HepG2 (cell line): ENCODE results near the gene ZNF792. TPM values are rescaled to one million over a fixed set of nuclear protein-coding genes. Genes with fewer than 3 reads are reported as not detected.

ENCODE experiments used
- ELF1 ChIP-seq: sonication (generic); formaldehyde crosslinking; IDR thresholded peaks from 2 replicates; pipeline ENCODE4 v1.4.0; 2020; ENCODE audit warnings: missing genetic modification reagents
- SOX6 ChIP-seq, 2 experiments: fragments of 450-650 bp in 1 of 2; sonication (generic) in 1 of 2; formaldehyde crosslinking in 1 of 2; IDR thresholded peaks; 2 replicates each; pipeline versions ENCODE4 v1.4.0 to v1.6.1; 2017 to 2020; ENCODE audit warnings: antibody characterized with exemption in 1 of 2, mild to moderate bottlenecking in 1 of 2, missing genetic modification reagents in 1 of 2
- SRSF9 ChIP-seq: fragments of 200-400 bp; formaldehyde crosslinking; IDR thresholded peaks from 2 replicates; pipeline ENCODE4 v1.6.1; 2018; ENCODE audit warnings: borderline replicate concordance, mild to moderate bottlenecking, low read depth, low read length; ENCODE audit not compliant: insufficient read depth, poor library complexity, severe bottlenecking
- STAT5B ChIP-seq: sonication (generic); formaldehyde crosslinking; IDR thresholded peaks from 2 replicates; pipeline ENCODE4 v1.4.0; 2020; ENCODE audit warnings: missing genetic modification reagents
- ZNF367 ChIP-seq: sonication (generic); formaldehyde crosslinking; IDR thresholded peaks from 2 replicates; pipeline ENCODE4 v1.4.0; 2020; ENCODE audit warnings: missing genetic modification reagents, borderline replicate concordance
- ZNF563 ChIP-seq: sonication (generic); formaldehyde crosslinking; IDR thresholded peaks from 2 replicates; pipeline ENCODE4 v1.8.0; 2022; ENCODE audit warnings: mild to moderate bottlenecking, moderate library complexity, missing genetic modification reagents
- polyA plus RNA-seq, 8 experiments: library from polyadenylated mRNA; depleted of rRNA in 3 of 8; stranded (reverse) in 7 of 8; unstranded in 1 of 8; fragments of >200 nt; fragmentation: Illumina TruSeq in 4 of 8; extraction: Trizol in 4 of 8; gene quantifications; 2 replicates each; pipeline versions ENCODE4 v1.2.1 to v1.2.3, GENCODE V29; 2011 to 2016; ENCODE audit warnings: low read depth in 4 of 8, missing spikeins in 1 of 8, mixed read lengths in 1 of 8; ENCODE audit not compliant: insufficient read depth in 1 of 8
- total RNA-seq, 5 experiments: library from RNA; depleted of rRNA; stranded (reverse); fragments of >200 nt; fragmentation: Illumina TruSeq; extraction: Trizol; gene quantifications; 2 replicates each; pipeline ENCODE4 v1.2.3, GENCODE V29; 2016; ENCODE audit warnings: low read depth in 1 of 5
- TF ChIP-seq, protein P1 (sequence below): sonication (generic); formaldehyde crosslinking; IDR thresholded peaks from 2 replicates; pipeline ENCODE4 v1.5.0; 2020; ENCODE audit warnings: mild to moderate bottlenecking, missing genetic modification reagents, borderline replicate concordance
- TF ChIP-seq, protein P2 (sequence below): sonication (generic); formaldehyde crosslinking; IDR thresholded peaks from 2 replicates; pipeline ENCODE4 v1.9.0; 2021; ENCODE audit warnings: missing genetic modification reagents, mild to moderate bottlenecking, borderline replicate concordance

Gene ZNF792
- total and polyA plus RNA-seq, 2 of the 13 experiments (the other 11 are each of a cell fraction or from before 2014, with no cell fraction given): 5.5 to 11.5 TPM

DNA sequence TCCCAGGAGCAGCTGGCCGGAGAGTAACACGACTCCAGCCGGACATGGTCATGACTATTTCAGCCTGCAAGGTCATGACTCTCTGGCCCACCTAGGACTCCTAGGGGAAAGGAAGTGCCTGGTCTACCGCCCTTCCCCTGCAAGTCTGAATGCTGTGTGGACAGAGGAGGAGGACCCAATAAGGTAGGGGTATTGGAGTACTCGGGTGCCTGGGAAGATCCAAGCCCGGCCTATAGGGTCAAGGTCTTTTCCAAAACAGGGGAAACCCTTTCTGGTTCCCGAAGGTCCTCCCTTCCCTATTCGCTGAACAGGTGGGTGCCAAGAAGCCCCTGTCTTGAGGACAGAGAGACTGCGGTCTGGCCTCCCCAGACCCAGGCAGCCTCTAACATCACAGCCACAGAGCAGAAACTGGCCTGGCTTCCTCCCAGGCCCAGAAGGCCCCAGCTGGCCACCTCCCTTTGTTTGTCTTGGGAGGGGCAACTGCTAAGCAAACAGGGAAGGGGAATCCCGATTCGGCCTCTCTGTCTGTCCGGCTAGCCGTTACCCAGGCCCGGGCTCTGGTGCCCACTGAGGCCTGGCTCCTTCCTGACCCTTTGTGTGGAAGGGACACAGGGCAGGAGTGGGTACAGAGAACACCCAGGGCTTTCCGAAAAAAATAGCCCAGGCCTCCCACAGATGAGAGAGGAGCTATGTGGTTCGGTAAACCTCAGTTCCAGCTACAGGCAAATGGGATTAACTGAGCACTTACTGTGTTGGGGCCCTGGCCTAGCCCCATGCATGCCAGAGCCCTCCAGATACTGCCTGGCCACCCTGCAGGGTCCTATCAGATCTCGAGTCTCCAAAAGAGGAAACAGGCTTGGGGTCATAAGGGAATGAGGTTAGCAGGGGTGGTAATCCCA lies 30.9 kb upstream of the ZNF792 start (continued):
- TF ChIP-seq, protein P1, sequence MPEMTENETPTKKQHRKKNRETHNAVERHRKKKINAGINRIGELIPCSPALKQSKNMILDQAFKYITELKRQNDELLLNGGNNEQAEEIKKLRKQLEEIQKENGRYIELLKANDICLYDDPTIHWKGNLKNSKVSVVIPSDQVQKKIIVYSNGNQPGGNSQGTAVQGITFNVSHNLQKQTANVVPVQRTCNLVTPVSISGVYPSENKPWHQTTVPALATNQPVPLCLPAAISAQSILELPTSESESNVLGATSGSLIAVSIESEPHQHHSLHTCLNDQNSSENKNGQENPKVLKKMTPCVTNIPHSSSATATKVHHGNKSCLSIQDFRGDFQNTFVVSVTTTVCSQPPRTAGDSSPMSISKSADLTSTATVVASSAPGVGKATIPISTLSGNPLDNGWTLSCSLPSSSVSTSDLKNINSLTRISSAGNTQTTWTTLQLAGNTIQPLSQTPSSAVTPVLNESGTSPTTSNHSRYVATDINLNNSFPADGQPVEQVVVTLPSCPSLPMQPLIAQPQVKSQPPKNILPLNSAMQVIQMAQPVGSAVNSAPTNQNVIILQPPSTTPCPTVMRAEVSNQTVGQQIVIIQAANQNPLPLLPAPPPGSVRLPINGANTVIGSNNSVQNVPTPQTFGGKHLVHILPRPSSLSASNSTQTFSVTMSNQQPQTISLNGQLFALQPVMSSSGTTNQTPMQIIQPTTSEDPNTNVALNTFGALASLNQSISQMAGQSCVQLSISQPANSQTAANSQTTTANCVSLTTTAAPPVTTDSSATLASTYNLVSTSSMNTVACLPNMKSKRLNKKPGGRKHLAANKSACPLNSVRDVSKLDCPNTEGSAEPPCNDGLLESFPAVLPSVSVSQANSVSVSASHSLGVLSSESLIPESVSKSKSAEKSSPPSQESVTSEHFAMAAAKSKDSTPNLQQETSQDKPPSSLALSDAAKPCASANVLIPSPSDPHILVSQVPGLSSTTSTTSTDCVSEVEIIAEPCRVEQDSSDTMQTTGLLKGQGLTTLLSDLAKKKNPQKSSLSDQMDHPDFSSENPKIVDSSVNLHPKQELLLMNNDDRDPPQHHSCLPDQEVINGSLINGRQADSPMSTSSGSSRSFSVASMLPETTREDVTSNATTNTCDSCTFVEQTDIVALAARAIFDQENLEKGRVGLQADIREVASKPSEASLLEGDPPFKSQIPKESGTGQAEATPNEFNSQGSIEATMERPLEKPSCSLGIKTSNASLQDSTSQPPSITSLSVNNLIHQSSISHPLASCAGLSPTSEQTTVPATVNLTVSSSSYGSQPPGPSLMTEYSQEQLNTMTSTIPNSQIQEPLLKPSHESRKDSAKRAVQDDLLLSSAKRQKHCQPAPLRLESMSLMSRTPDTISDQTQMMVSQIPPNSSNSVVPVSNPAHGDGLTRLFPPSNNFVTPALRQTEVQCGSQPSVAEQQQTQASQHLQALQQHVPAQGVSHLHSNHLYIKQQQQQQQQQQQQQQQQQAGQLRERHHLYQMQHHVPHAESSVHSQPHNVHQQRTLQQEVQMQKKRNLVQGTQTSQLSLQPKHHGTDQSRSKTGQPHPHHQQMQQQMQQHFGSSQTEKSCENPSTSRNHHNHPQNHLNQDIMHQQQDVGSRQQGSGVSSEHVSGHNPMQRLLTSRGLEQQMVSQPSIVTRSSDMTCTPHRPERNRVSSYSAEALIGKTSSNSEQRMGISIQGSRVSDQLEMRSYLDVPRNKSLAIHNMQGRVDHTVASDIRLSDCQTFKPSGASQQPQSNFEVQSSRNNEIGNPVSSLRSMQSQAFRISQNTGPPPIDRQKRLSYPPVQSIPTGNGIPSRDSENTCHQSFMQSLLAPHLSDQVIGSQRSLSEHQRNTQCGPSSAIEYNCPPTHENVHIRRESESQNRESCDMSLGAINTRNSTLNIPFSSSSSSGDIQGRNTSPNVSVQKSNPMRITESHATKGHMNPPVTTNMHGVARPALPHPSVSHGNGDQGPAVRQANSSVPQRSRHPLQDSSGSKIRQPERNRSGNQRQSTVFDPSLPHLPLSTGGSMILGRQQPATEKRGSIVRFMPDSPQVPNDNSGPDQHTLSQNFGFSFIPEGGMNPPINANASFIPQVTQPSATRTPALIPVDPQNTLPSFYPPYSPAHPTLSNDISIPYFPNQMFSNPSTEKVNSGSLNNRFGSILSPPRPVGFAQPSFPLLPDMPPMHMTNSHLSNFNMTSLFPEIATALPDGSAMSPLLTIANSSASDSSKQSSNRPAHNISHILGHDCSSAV: no peak
- TF ChIP-seq SRSF9 (no peak), ZNF367 (CRISPR knock-in tag) (no peak), SOX6 (IDR thresholded peaks at IDR 0.05) (no peak), SOX6 (CRISPR knock-in tag; IDR thresholded peaks at IDR 0.05) (peak; percentile 86), STAT5B (CRISPR knock-in tag) (no peak; the same call in 1 of the 2 replicates), ZNF563 (CRISPR knock-in tag) (peak; percentile 57; the same call in 1 of the 2 replicates), ELF1 (CRISPR knock-in tag) (peak; percentile 72)
- TF ChIP-seq, protein P2, sequence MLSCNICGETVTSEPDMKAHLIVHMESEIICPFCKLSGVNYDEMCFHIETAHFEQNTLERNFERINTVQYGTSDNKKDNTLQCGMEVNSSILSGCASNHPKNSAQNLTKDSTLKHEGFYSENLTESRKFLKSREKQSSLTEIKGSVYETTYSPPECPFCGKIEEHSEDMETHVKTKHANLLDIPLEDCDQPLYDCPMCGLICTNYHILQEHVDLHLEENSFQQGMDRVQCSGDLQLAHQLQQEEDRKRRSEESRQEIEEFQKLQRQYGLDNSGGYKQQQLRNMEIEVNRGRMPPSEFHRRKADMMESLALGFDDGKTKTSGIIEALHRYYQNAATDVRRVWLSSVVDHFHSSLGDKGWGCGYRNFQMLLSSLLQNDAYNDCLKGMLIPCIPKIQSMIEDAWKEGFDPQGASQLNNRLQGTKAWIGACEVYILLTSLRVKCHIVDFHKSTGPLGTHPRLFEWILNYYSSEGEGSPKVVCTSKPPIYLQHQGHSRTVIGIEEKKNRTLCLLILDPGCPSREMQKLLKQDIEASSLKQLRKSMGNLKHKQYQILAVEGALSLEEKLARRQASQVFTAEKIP: no peak
